Testis (tissue), 2 donors: ENCODE measurements around the gene C16orf89.

Source experiments
- CTCF ChIP-seq, 3 experiments: fragments of 450-650 bp in 2 of 3; fragments of 200-600 bp in 1 of 3; sonication (generic) in 1 of 3; IDR thresholded peaks; one replicate each; pipeline ENCODE4 v1.5.1; 2016 to 2019; ENCODE audit warnings: antibody characterized with exemption in 3 of 3, mild to moderate bottlenecking in 2 of 3, moderate library complexity in 1 of 3
- POLR2A ChIP-seq: fragments of 450-650 bp; IDR thresholded peaks from one replicate; pipeline ENCODE4 v1.6.1; 2017; ENCODE audit warnings: antibody characterized with exemption, mild to moderate bottlenecking, moderate library complexity

GRCh38 chr16:5062790-5063765 lies 2.7 kb downstream of the C16orf89 start:
- TF ChIP-seq CTCF (IDR thresholded peaks at IDR 0.05): no peak
- no peak for TF ChIP-seq POLR2A
